Thymus (tissue), 11 donors: ENCODE measurements around the gene AK2. TPM values are rescaled to one million over a fixed set of nuclear protein-coding genes. Genes with fewer than 3 reads are reported as not detected.

ENCODE experiments used
- DNase-seq, 9 donors: peaks; one replicate each; pipeline ENCODE4 v3.0.0-alpha.2; 2013; ENCODE audit warnings: low spot score in 9 of 9, low read depth in 6 of 9, missing footprints in 1 of 9
- H3K27ac ChIP-seq, 2 donors: one replicate each; pipeline ENCODE4 v1.5.1; 2013; ENCODE audit warnings: control low read depth in 1 of 2, low read depth in 1 of 2, low read length in 1 of 2, mild to moderate bottlenecking in 1 of 2, moderate library complexity in 1 of 2
- H3K27me3 ChIP-seq, 2 donors: one replicate each; pipeline ENCODE4 v1.5.1; 2013; ENCODE audit warnings: low read length in 1 of 2; ENCODE audit not compliant: control insufficient read depth in 2 of 2, insufficient read depth in 1 of 2
- H3K36me3 ChIP-seq, 2 donors: one replicate each; pipeline ENCODE4 v1.5.1; 2013; ENCODE audit warnings: low read length in 1 of 2, mild to moderate bottlenecking in 1 of 2, moderate library complexity in 1 of 2; ENCODE audit not compliant: control insufficient read depth in 2 of 2, insufficient read depth in 2 of 2
- H3K4me1 ChIP-seq, 2 donors: one replicate each; pipeline ENCODE4 v1.5.1; 2013; ENCODE audit warnings: low read length in 2 of 2; ENCODE audit not compliant: control insufficient read depth in 2 of 2, insufficient read depth in 2 of 2
- H3K4me3 ChIP-seq, 2 donors: one replicate each; pipeline ENCODE4 v1.5.1; 2013; ENCODE audit warnings: low read length in 2 of 2, control low read depth in 1 of 2, mild to moderate bottlenecking in 1 of 2
- H3K9me3 ChIP-seq, 2 donors: one replicate each; pipeline ENCODE4 v1.5.1; 2013; ENCODE audit warnings: low read length in 1 of 2, mild to moderate bottlenecking in 1 of 2; ENCODE audit not compliant: control insufficient read depth in 2 of 2, insufficient read depth in 1 of 2
- WGBS: extraction: QIAGEN DNeasy Blood & Tissue Kit; methylation state at CpG from one replicate; pipeline ENCODE4 v1.1.7; 2013; 5-methylcytosine and 5-hydroxymethylcytosine counted together
- polyA plus RNA-seq: library from polyadenylated mRNA; stranded (reverse); fragments of 200-250 nt; gene quantifications from one replicate; pipeline ENCODE4 v1.2.3, GENCODE V29; 2013
- total RNA-seq: library from RNA; stranded (reverse); fragments of 120-200 nt; gene quantifications from one replicate; pipeline ENCODE4 v1.2.4, GENCODE V29; 2013
- donor health status: healthy.

Gene AK2
- total and polyA plus RNA-seq, 2 donors, result 73.2 to 156 TPM

DNA sequence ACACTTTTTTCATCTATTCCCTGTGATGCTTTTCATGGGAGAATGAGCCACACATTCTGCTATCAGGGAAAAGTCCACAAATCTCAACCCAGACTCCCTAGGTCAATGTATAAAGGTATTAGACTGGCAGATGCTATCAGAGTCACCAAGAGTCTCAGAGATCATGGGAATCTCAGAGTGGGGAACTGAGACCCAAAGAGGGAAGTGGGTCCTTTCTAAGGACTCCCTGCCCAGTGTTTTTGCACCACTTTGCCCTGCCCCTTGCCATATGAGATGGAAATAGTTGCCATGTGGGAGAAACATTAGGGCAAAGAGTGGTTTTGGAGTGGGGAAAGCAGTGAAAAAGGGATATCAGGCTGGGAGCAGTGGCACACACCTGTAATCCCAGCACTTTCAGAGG, 25.2 kb upstream of the AK2 start:
- no peaks in the 10 kb centered on the region for H3K4me1 ChIP-seq
- H3K27me3 ChIP-seq, result no peaks in the 10 kb centered on the region
- H3K4me3 ChIP-seq, result no peak overlapping the region
- no peaks in the 10 kb centered on the region for H3K36me3 ChIP-seq
- H3K27ac ChIP-seq, result no peak overlapping the region
- DNase-seq, result no peak
- H3K9me3 ChIP-seq, result peaks cover 0 to 27% of the 10 kb centered on the region in 2 donors

DNA sequence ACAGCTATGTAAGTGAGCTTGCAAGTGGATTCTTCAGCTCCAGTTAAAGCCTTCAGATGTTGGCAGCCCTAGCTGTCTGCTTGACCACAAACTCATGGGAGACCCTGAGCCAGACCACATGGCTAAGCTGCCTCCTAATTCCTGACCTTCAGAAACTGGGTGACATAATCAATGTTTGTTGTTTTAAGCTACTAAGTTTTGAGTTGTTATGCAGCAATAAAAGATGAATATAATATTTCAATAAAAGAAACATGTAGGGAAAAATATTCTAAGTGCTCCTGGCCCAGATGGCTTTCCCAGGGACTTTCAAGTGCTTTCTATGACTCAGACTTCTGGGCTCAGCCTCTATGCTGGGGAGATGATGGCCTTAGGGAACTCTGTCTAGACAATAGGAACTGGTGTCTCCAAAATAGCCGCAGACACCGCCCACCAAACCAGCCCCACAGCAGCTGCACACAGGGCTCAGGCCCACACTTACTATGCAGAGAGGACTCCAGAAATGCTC, 23.9 kb upstream of the AK2 start:
- no peaks in the 10 kb centered on the region for H3K36me3 ChIP-seq
- no peak overlapping the region for H3K4me3 ChIP-seq
- DNase-seq, result no peak
- WGBS, result 97% methylated on average over 2 of the region's 2 CpGs
- peaks cover 0 to 7% of the 10 kb centered on the region in 2 donors for H3K4me1 ChIP-seq
- peaks cover 0 to 25% of the 10 kb centered on the region in 2 donors for H3K9me3 ChIP-seq
- H3K27ac ChIP-seq, result no peak overlapping the region
- H3K27me3 ChIP-seq, result no peaks in the 10 kb centered on the region

DNA sequence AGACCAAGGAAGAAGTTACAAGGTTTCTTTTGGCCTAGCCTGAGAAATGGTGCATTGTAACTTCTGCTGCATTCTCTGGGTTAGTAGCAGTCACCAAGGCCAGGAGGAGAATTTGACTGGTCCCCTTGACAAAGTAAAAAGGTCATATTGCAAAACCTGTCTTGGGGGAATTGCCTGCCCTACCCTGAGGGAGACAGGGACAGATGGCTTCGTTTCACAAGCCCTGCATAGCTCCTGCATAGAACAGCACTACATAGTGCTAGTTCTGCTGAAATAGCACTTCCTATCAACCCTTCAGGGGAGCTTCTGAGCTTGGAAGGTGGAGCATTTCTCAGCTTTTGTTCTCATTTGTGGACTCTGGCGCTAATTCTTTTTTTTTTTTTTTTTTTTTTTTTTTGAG, 20.4 kb upstream of the AK2 start:
- H3K27ac ChIP-seq, result no peak overlapping the region
- peaks cover 0 to 3% of the 10 kb centered on the region in 2 donors for H3K9me3 ChIP-seq
- no peaks in the 10 kb centered on the region for H3K27me3 ChIP-seq
- 85% methylated on average over 2 of the region's 2 CpGs for WGBS
- DNase-seq, result no peak
- no peaks in the 10 kb centered on the region for H3K36me3 ChIP-seq
- peaks cover 0 to 10% of the 10 kb centered on the region in 2 donors for H3K4me1 ChIP-seq
- no peak overlapping the region for H3K4me3 ChIP-seq

DNA sequence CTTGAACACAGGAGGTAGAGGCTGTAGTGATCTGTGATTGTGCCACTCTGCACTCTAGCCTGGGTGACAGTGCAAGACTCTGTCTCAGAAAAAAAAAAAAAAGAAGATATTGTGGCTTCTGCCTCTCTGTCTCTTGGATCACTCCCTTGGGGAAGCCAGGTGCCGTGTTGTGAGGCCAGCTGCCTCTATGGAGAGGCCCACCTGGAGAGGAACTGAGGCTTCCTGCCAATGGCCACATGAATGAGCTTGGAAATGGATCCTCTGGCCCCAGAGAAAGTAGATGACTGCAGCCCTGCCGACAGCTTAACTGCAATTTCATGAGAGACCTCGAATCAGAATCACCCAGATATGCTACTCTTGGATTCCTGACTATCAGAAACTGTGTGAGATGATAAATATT, 19.7 kb upstream of the AK2 start:
- Histone ChIP-seq H3K27me3 (no peaks in the 10 kb centered on the region), H3K4me1 (peaks cover 0 to 10% of the 10 kb centered on the region in 2 donors), H3K27ac (peak overlapping the region in 1 of 2 donors; percentile 18), H3K9me3 (no peaks in the 10 kb centered on the region), H3K4me3 (no peak overlapping the region), H3K36me3 (no peaks in the 10 kb centered on the region)
- DNase-seq, result peak in 1 of 9 donors; percentile 34
- WGBS, result 16% methylated on average over 3 of the region's 3 CpGs

DNA sequence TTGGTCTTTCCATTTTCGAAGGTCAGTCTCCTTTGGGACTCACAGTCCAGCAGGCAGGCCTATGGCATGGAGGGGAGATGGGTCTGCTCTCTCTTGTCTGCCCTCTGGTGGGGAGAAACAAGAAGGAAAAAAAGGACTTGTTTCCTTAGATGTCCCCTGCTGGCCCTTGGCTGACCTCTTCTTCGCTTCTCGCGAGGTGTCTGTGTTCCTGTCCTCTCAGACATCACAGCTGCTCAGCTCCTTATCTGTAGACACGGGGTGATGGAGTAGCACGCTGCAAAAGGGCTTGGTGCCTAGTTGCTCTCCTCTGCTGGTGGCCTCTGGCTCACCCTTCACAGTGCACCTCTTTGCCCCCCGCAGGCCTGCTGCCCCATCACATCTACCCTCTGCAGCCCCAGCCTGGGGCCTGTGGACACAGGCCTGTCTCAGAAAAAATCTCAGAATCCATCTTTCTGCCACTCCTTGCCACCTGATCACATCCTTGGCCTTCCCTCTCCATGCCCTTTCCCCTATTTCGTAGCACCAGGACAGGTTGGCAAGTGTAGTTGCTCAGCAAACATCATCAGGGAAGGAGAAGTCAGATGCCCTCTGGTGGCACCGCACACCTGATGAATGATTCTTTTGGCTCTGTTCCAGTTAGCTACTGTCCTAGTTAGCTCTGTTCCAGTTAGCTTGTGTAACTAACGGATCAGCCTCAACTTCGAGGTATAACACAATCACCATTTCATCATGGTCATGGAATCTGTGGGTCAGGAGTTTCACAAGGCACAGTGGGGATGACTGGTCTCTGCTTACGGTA, 18.7 kb upstream of the AK2 start:
- Histone ChIP-seq H3K27ac (no peak overlapping the region), H3K4me1 (peaks cover 0 to 11% of the 10 kb centered on the region in 2 donors), H3K9me3 (no peaks in the 10 kb centered on the region), H3K36me3 (no peaks in the 10 kb centered on the region), H3K27me3 (peaks cover 0 to 2% of the 10 kb centered on the region in 2 donors), H3K4me3 (no peak overlapping the region)
- DNase-seq, result peak in 3 of 9 donors; percentile 12 to 44 (median 37)
- 79% methylated on average over 12 of the region's 12 CpGs for WGBS

DNA sequence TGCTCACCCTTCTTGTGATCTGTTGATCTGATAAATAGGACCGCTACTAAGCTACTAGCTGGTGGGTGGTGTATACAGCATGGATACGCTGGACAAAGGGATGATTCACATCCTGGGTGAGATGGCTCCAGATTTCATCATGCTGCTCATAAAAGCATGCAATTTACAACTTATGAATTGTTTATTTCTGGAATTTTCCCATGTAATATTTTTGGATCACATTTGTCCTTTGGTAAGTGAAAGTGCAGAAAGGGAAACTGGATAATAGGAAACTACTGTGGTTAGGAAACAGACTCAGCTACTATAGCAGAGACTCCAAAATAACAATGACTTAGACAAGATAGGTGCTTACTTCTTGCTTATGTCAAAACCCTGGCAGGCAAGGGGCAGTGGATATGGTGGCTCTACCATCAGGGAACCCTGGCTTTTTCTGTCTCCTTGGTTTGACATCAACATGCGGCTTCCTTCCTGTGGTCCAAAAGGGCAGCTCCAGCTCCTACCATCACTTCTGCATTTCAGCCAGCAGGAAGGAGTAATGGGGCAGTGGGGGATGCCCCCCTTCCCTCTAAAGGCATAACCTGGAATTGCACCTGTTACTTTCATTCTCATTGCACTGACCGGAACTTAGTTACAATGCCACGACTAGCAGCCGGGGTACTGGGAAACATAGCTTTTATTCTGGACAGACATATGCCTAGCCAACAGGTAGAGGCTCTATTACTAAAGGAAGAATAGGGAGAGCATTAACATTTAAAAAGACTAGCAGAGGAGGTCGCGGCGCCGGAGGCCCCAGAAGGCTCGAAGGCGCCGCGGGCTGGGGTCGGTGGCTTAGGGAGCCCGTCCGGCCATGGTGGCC, 13.8 kb upstream of the AK2 start:
- Histone ChIP-seq H3K4me3 (no peak overlapping the region), H3K27me3 (peaks cover 0 to 2% of the 10 kb centered on the region in 2 donors), H3K4me1 (peaks cover 0 to 5% of the 10 kb centered on the region in 2 donors), H3K9me3 (no peaks in the 10 kb centered on the region), H3K36me3 (no peaks in the 10 kb centered on the region), H3K27ac (no peak overlapping the region)
- WGBS, result 89% methylated on average over 17 of the region's 17 CpGs
- no peak for DNase-seq

DNA sequence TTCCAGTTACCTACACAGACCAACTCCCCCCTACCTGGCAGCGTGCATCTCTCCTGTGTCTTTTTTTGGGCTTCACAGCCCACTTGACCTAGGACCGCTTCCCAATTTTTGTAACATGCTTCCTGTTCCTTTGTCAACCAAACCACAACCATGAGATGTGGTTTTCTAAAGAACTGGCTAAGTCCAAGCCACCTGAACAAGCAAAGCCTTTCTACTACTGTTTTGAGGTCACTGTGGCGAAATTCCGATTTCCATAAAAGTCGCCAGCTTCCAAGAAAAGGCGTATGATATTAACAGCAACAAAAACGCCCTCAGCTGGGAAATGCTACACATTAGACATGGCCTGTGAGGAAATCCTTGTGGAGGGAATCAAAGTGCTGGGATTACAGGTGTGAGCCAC, 12.7 kb upstream of the AK2 start:
- Histone ChIP-seq H3K4me3 (no peak overlapping the region), H3K36me3 (no peaks in the 10 kb centered on the region), H3K27ac (no peak overlapping the region), H3K4me1 (peaks cover 0 to 2% of the 10 kb centered on the region in 2 donors), H3K27me3 (peaks cover 0 to 2% of the 10 kb centered on the region in 2 donors), H3K9me3 (no peaks in the 10 kb centered on the region)
- WGBS, result 20% methylated on average over 7 of the region's 7 CpGs
- no peak for DNase-seq

DNA sequence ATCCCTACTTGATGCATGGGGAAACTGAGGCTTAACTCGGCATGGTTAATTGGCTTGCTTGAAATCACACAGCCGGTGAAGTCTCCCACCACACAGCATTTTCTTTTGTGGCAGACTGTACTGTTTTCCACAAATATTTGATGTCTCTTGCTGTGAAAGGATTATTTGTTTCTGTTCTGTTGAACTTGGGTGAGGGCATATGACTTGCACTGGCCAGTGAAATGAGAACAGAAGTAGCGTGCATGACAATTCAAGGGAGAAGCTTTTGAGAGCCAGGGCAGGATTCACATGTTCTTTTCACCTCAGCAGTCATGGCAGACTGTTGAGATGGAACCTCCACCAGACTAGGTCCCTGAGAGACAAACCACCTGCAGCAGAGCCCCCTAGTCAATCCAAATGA, 11.7 kb upstream of the AK2 start:
- no peak for DNase-seq
- Histone ChIP-seq H3K36me3 (no peaks in the 10 kb centered on the region), H3K4me1 (peaks cover 0 to 2% of the 10 kb centered on the region in 2 donors), H3K9me3 (no peaks in the 10 kb centered on the region), H3K27ac (no peak overlapping the region), H3K4me3 (no peak overlapping the region), H3K27me3 (peaks cover 0 to 2% of the 10 kb centered on the region in 2 donors)
- WGBS, result 91% methylated on average over 3 of the region's 3 CpGs

DNA sequence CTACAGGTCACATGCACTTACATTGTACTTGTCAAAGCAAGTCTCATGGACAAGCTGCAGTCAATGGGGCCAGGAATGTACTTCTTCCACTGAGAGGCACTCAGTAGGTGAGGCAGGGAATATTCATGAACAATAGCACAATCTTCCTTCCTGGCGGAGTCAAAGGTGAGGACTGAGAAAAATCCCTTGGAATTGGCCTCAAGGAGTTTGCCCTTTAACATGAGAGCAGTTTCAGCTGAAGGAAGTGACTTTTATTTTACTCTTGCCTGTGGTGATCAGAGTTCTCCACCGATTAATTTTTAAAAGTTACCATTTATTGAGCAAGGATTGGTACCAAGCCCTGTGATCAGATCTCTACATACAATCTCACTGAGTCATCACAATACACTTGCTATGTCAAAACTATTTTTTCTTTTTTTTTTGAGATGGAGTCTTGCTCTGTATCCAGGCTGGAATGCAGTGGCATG, 11.2 kb upstream of the AK2 start:
- peaks cover 0 to 2% of the 10 kb centered on the region in 2 donors for H3K4me1 ChIP-seq
- no peak overlapping the region for H3K4me3 ChIP-seq
- H3K36me3 ChIP-seq, result no peaks in the 10 kb centered on the region
- no peaks in the 10 kb centered on the region for H3K9me3 ChIP-seq
- no peak for DNase-seq
- no peak overlapping the region for H3K27ac ChIP-seq
- peaks cover 0 to 2% of the 10 kb centered on the region in 2 donors for H3K27me3 ChIP-seq
- 96% methylated on average over 2 of the region's 2 CpGs for WGBS
